Stimulated activated CD4-positive, alpha-beta T cell treated with anti-CD3 and anti-CD28 coated beads, TNF-alpha, amount 100 ng/mL, for 1 hour (primary cell): ENCODE measurements around the gene GPR52.

Source experiments
- DNase-seq, 3 donors: peaks; one replicate each; pipeline ENCODE4 v3.0.0-alpha.2; 2020; ENCODE audit warnings: low read depth in 3 of 3, low spot score in 1 of 3

The GPR52 gene

DNA sequence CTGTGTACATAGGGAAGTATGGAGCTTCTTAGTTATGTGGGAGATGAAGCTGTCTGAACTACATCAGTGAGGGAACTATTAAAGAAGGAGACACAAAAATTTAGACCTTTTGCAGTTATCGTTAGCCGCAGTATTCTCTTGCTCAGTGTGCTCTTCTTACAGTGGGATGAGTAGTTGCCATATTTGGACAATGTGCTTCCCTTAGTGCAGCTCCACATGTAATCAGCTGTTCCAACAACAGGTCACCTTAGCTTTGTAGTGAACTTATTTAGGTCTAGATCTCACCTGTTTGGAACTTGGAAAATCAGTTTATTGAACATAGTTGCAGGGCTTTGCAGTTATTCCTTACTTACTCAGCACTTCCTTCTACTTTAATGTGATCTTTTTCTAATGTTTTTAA, 18.1 kb downstream of the GPR52 start:
- DNase-seq: no peak

DNA sequence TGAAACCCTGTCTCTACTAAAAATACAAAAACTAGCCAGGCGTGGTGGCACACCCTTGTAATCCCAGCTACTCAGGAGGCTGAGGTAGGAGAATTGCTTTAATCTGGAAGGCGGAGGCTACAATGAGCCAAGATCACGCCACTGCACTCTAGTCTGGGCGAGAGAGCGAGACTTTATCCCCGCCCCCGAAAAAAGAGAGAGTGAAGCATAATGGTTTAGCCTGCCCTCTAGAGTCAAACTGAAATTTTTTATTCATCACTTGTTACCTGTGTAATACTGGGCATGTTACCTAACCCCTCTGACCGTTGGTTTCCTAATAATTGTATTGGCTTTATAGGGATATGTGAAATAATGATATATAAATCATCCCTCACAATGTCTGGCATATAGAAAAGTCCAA, 18.8 kb downstream of the GPR52 start:
- DNase-seq: no peak

DNA sequence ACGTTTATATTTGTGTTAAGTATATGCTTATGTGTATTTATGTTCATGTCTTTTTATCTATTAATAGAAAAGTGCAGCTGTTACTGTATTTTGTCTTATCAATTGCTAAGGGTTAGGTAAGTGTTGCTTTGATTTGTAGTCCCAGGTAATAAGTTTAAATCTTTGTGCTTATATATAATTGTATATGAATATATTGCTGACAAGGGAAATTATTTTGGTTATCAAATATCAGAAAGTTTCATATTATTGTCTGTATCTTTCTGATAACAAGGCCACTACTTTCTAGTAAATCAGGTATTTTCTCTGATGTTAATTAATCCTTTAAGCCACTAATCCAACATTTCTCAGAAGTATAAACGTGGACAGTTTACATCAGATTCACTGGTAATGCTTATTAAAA, 21.3 kb downstream of the GPR52 start:
- no peak for DNase-seq

DNA sequence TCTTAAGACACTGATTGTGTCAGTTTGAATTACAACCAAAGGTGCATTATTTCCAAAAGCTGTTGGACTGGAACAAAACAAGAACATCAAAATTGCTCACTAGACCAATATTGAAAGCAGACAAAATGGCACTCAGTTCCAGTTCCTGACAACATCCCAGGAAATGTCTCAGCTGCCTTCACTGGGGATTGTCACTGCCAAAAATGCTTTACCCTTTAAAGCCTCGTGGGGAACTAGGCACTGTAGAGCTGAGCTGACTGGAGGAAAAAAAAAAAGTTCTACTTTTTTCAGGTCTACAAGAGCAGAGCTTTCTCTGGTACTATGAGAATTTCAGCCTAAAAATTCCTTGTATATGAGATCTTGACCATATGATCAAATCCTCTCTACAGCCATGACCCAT, 21.9 kb downstream of the GPR52 start:
- DNase-seq: no peak

DNA sequence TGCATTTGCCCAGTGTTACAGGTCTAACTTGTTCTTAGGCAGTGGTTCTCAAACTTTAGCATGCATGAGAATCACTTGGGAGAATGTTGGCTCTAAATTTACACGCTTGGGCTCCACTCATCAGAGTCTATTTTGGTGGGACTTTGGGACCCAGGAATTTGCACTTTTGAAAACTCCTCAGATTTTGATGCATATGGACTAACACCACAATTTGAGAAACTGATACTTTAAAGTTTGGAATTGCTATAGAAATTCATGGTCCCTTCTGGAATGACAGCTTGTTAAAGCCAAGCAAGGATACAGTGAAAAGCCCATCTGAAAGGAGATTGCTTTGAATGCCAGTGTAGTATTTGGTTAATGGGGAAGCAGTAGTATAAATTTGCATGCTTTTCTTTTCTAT, 31.5 kb downstream of the GPR52 start:
- no peak for DNase-seq

DNA sequence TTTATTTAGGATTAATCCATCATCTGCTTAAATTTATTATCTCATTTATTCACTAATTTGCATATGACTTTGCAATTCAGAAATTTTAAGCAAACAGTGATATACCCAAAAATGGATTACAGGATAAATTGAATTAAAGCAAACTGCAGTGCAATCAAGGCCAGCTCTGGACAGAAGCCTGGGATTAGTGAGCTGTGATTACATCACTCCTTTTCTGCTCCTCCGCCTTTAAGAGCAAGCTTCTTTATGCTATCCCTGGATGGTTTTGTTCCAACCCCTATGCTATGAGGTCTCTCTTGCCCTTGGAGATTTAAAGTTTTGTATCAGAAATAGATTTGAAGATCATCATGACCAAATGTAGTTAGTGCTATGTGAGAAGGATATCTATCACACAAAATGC, 32.6 kb downstream of the GPR52 start:
- no peak for DNase-seq

DNA sequence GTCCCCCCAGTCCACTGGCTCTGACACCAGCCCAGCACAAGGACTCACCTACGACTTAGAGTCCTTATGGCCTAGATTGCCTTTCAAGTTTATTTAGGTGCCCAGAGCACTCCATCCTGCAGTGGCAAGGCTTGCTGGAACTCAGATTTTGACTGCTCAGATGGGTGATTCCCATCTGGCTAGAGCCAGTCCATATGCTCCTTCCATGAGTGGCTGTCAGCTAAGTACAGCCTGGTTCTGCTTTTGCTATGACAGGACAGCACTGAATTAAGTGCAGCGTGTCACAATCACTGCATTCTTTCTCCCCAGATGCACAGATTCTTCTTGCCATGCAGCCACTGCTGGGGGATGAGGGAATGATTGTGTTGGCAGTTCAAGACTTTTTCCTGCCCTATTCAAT, 43.8 kb downstream of the GPR52 start:
- no peak for DNase-seq

DNA sequence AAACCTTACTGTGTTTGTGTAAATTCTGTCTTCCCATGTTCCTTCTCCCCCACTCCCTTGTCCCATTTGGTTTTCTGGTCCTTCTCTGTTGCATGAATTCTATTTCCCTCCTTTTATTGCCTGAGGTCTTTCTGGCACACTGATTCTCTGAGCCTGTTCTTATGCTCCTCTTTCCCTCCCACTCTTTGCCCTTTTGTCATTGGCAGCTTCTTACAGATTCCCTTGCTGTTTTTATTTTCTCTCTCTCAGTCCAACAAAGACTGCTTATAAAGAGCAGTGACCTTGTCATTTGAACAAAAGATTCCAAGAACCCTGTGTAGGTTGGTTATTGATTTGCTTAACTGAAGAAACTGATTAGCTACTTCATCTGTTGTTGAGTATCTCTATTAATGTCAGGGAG, 49.7 kb downstream of the GPR52 start:
- no peak for DNase-seq
